Measurements from ENCODE around the gene SKI. TPM values are rescaled to one million over a fixed set of nuclear protein-coding genes. Genes with fewer than 3 reads are reported as not detected.

The SKI gene
- total and polyA plus RNA-seq, 2 of the 4 experiments (the other 2 are of a cell fraction), result 2.3 to 20.1 TPM

- Histone ChIP-seq H4K8ac (ENCODE audit: low read depth in 2 of 2, low read length in 2 of 2) (no peak overlapping the region), H2BK120ac (ENCODE audit: low read depth, low read length) (no peak overlapping the region), H2AK5ac (ENCODE audit: low read depth, low read length) (no peak overlapping the region), H3K9ac (ENCODE audit: low read depth, low read length) (no peak overlapping the region), H3K14ac (replicated peaks; ENCODE audit: low read depth, low read length) (no peak overlapping the region), H3K18ac (ENCODE audit: low read depth, low read length) (no peak overlapping the region), H3K27me3 (ENCODE audit: control insufficient read depth, insufficient read depth, low read length) (no peaks in the 10 kb centered on the region), H4K20me1 (ENCODE audit: insufficient read depth, low read length) (no peaks in the 10 kb centered on the region), H3K23ac (ENCODE audit: low read depth, low read length) (no peak overlapping the region), H2BK15ac (ENCODE audit: low read depth, low read length) (no peak overlapping the region), H3K4ac (ENCODE audit: low read depth, low read length) (no peak overlapping the region), H4K5ac (ENCODE audit: low read depth, low read length) (no peak overlapping the region), H3K27ac (ENCODE audit: insufficient read depth, low read length) (no peak overlapping the region), H3K56ac (ENCODE audit: extremely low read depth, insufficient read depth, low read length) (no peak overlapping the region), H3K36me3 (ENCODE audit: control insufficient read depth, insufficient read depth, low read length) (no peaks in the 10 kb centered on the region), H2AFZ (replicated peaks; ENCODE audit: low read length, poor library complexity) (no peak overlapping the region), H4K91ac (ENCODE audit: insufficient read depth, low read depth, low read length) (no peak overlapping the region), H2BK20ac (ENCODE audit: low read depth, low read length) (no peak overlapping the region), H2AK9ac (replicated peaks; ENCODE audit: low read depth, low read length, poor library complexity) (no peak overlapping the region), H3K9me3 (ENCODE audit: control insufficient read depth, insufficient read depth, low read length) (no peaks in the 10 kb centered on the region), H3K79me1 (ENCODE audit: low read depth in 1 of 2, low read length in 2 of 2) (no peaks in the 10 kb centered on the region), H2BK5ac (ENCODE audit: low read depth, low read length, poor library complexity, severe bottlenecking) (no peak overlapping the region), H3K4me3 (ENCODE audit: insufficient read depth, low read depth, low read length) (no peak overlapping the region), H3K9me1 (ENCODE audit: insufficient read depth, low read length) (no peaks in the 10 kb centered on the region), H3K4me2 (ENCODE audit: low read depth, low read length) (no peak overlapping the region), H3K4me1 (ENCODE audit: control insufficient read depth, insufficient read depth, low read length) (no peaks in the 10 kb centered on the region)
- dilution Hi-C loops (cut with HindIII; ENCODE audit: low sequenced_read_pairs, unreplicated experiment) (no loop called here), in situ Hi-C loops (cut with MboI; ENCODE audit: low sequenced_read_pairs) (loop anchor here (25.0 kb wide), 1 partner anchor 392 kb away; no protein-coding TSS in a partner anchor), intact Hi-C loops (cut with micrococcal nuclease) (no loop called here)
- CTCF ChIA-PET, result no interaction called here
- DNase-seq, result no peak
- POLR2A ChIA-PET (ENCODE audit: unreplicated experiment), result no interaction called here
- ATAC-seq (ENCODE audit: low read depth), result no peak
- BruUV-seq (replicated peaks), result no TSS peak
- TF ChIP-seq CTCF (conservative IDR thresholded peaks at IDR 0.05; ENCODE audit: low read depth, low read length), result no peak
- no peak for TF ChIP-seq BHLHE40 (IDR thresholded peaks at IDR 0.05; ENCODE audit: low read depth, low read length)
- WGBS, 2 experiments (ENCODE audit: extremely low coverage in 2 of 2, insufficient read length in 1 of 2), result 66% methylated on average over 16 of the region's 38 CpGs; no CpG with 5 or more reads in 1 of the 2 experiments
Observed at GRCh38 chr1:2354511-2355372, 126.6 kb downstream of the SKI start.
